K562 (cell line): Measurements from ENCODE around the gene MELK. TPM values are rescaled to one million over a fixed set of nuclear protein-coding genes. Genes with fewer than 3 reads are reported as not detected.

Experiments
- ATAC-seq: fragments of 200-7000 bp; cut with Tn5 transposase; 3 replicates; pipeline ENCODE4 v1.9.1; 2020; ENCODE audit warnings: moderate library complexity
- BruUV-seq: library from RNA; stranded (reverse); fragments of 400-500 nt; replicated peaks from 2 replicates; lab custom pipeline; 2021; lab: Mats Ljungman, UMichigan
- CTCF ChIA-PET: fragments of 300-600 bp; formaldehyde crosslinking; extraction: SDS; loops from one replicate; lab custom pipeline; 2021; ENCODE audit warnings: low intra/inter-chr PET ratio; lab: Yijun Ruan, JAX
- POLR2A ChIA-PET: fragments of 300-600, 350-650 bp; sonication (Branson Sonifier 250); formaldehyde crosslinking; extraction: SDS; loops from one replicate; lab custom pipeline; 2021; ENCODE audit warnings: antibody characterized with exemption, inconsistent platforms; lab: Yijun Ruan, JAX
- DNase-seq, 4 experiments: peaks; one replicate each; pipeline versions ENCODE4 v3.0.0 to v3.0.0-alpha.2; 2011 to 2018; ENCODE audit warnings: low spot score in 3 of 4, mixed read lengths in 3 of 4; ENCODE audit errors: extremely low read depth in 1 of 4
- FAIRE-seq: peaks from 2 replicates; lab custom pipeline; 2011; peaks lifted over from hg19 to GRCh38; lab: Jason Lieb, UNC
- H2AFZ ChIP-seq: 2 replicates; pipeline ENCODE4 v1.6.0; 2011; ENCODE audit warnings: low read depth, low read length, control low read depth, inconsistent platforms
- H3K27ac ChIP-seq: fragments of 200-600 bp; 3 replicates; pipeline ENCODE4 v1.8.0; 2011; ENCODE audit warnings: low read depth, mild to moderate bottlenecking, control low read depth, inconsistent platforms, low read length, moderate library complexity, mixed read lengths; ENCODE audit errors: extremely low read depth
- H3K27me3 ChIP-seq, 2 experiments: fragments of 300-600 bp in 1 of 2; 2 replicates in 1 of 2; 3 replicates in 1 of 2; pipeline versions ENCODE4 v1.6.0 to v1.8.0; 2011; ENCODE audit warnings: inconsistent platforms in 2 of 2, low read length in 2 of 2, mild to moderate bottlenecking in 1 of 2, mixed read lengths in 1 of 2, moderate library complexity in 1 of 2; ENCODE audit not compliant: control insufficient read depth in 2 of 2, insufficient read depth in 2 of 2
- H3K36me3 ChIP-seq: fragments of 300-600 bp; 3 replicates; pipeline ENCODE4 v1.8.0; 2011; ENCODE audit warnings: mild to moderate bottlenecking, low read length, inconsistent platforms; ENCODE audit not compliant: control insufficient read depth, insufficient read depth
- H3K4me1 ChIP-seq, 2 experiments: fragments of 200-600 bp in 1 of 2; replicated peaks in 1 of 2; 2 replicates in 1 of 2; 3 replicates in 1 of 2; pipeline versions ENCODE4 v1.5.1 to v1.8.0; 2011; ENCODE audit warnings: inconsistent platforms in 2 of 2, low read length in 2 of 2, mild to moderate bottlenecking in 1 of 2, mixed read lengths in 1 of 2, moderate library complexity in 1 of 2; ENCODE audit not compliant: control insufficient read depth in 2 of 2, insufficient read depth in 2 of 2
- H3K4me2 ChIP-seq: 2 replicates; pipeline ENCODE4 v1.6.1; 2011; ENCODE audit warnings: low read length, control low read depth, inconsistent platforms, mixed read lengths; ENCODE audit not compliant: insufficient read depth
- H3K4me3 ChIP-seq: fragments of 200-600 bp; sonication (generic), shearing (Covaris generic); 2 replicates; pipeline ENCODE4 v1.5.1; 2016; ENCODE audit warnings: control low read depth, inconsistent platforms
- H3K79me2 ChIP-seq: fragments of 200-600 bp; 3 replicates; pipeline ENCODE4 v1.8.0; 2011; ENCODE audit warnings: low read length, inconsistent platforms; ENCODE audit not compliant: control insufficient read depth, insufficient read depth
- H3K9ac ChIP-seq, 2 experiments: 2 replicates each; pipeline versions ENCODE4 v1.6.0 to v1.6.1; 2011; ENCODE audit warnings: low read depth in 2 of 2, low read length in 2 of 2, control low read depth in 1 of 2, inconsistent platforms in 1 of 2, mild to moderate bottlenecking in 1 of 2, mixed read lengths in 1 of 2; ENCODE audit not compliant: insufficient read depth in 1 of 2
- H3K9me1 ChIP-seq: one replicate; pipeline ENCODE4 v1.6.0; 2011; ENCODE audit warnings: inconsistent platforms, mild to moderate bottlenecking, low read length, moderate library complexity; ENCODE audit not compliant: control insufficient read depth, insufficient read depth
- H3K9me3 ChIP-seq: replicated peaks from 2 replicates; pipeline ENCODE4 v1.5.1; 2011; ENCODE audit warnings: low read depth, low read length, inconsistent platforms; ENCODE audit not compliant: control insufficient read depth, insufficient read depth
- H4K20me1 ChIP-seq: replicated peaks from 2 replicates; pipeline ENCODE4 v1.6.1; 2011; ENCODE audit warnings: low read length, inconsistent platforms, mixed read lengths; ENCODE audit not compliant: control insufficient read depth, insufficient read depth
- BCL6 ChIP-seq: fragments of 250-450 bp; sonication (Bioruptor Pico); IDR thresholded peaks from 2 replicates; pipeline ENCODE4 v1.4.0; 2020
- ESRRA ChIP-seq: fragments of 450-650 bp; IDR thresholded peaks from 2 replicates; pipeline ENCODE4 v1.6.1; 2014; ENCODE audit warnings: low read depth, mild to moderate bottlenecking, moderate library complexity, borderline replicate concordance
- KHSRP ChIP-seq: fragments of 450-650 bp; IDR thresholded peaks from 2 replicates; pipeline ENCODE4 v1.6.1; 2017
- RBM15 ChIP-seq: fragments of 200-400 bp; formaldehyde crosslinking; IDR thresholded peaks from 2 replicates; pipeline ENCODE4 v1.6.1; 2018; ENCODE audit warnings: mild to moderate bottlenecking, low read length, moderate library complexity; ENCODE audit not compliant: insufficient read depth
- RFX7 ChIP-seq: fragments of 250-450 bp; sonication (Bioruptor Pico); IDR thresholded peaks from 2 replicates; pipeline ENCODE4 v1.5.1; 2021; ENCODE audit warnings: mild to moderate bottlenecking
- SREBF1 ChIP-seq: fragments of 150-350 bp; IDR thresholded peaks from 2 replicates; pipeline ENCODE4 v1.6.1; 2014; ENCODE audit warnings: antibody characterized with exemption, low read depth, low read length, borderline replicate concordance
- ZNF507 ChIP-seq: conservative IDR thresholded peaks from 2 replicates; pipeline ENCODE4 v1.6.1; 2017; ENCODE audit warnings: missing genetic modification characterization, missing compliant biosample characterization
- WGBS: fragments of 100-300 bp; shearing (Covaris generic); methylation state at CpG from one replicate; pipeline ENCODE4 v1.1.6; 2016; ENCODE audit warnings: low coverage, mixed read lengths; ENCODE audit not compliant: insufficient coverage; ENCODE audit errors: missing lambda C conversion rate; 5-methylcytosine and 5-hydroxymethylcytosine counted together
- in situ Hi-C: fragments of 300-500 bp; cut with MboI; formaldehyde crosslinking; loops from 4 replicates; pipeline ENCODE4 v1.15.0; 2018; ENCODE audit warnings: inconsistent platforms, mixed read lengths
- intact Hi-C: fragments of 100-400 bp; cut with micrococcal nuclease; formaldehyde crosslinking; loops from 2 replicates; pipeline ENCODE4 v1.14.2; 2022
- polyA plus RNA-seq, 8 experiments: library from polyadenylated mRNA; depleted of rRNA in 4 of 8; stranded (reverse) in 5 of 8; unstranded in 3 of 8; fragments of >200 nt; fragmentation: Nextera tagmentation in 2 of 8; fragmentation: Illumina TruSeq in 1 of 8; extraction: Ambion mirVana in 2 of 8; extraction: Trizol in 1 of 8; gene quantifications; 2 replicates each; pipeline versions ENCODE4 v1.2.1 to v1.2.3, GENCODE V29; 2011 to 2014; ENCODE audit warnings: inconsistent platforms in 1 of 8, missing spikeins in 1 of 8
- total RNA-seq, 7 experiments: library from RNA; depleted of rRNA in 6 of 7; stranded (reverse); fragments of >200 nt in 6 of 7; fragmentation: Illumina TruSeq in 2 of 7; extraction: Trizol in 2 of 7; gene quantifications; 2 replicates each; pipeline versions ENCODE4 v1.2.1 to v1.2.3, GENCODE V29; 2011 to 2021; ENCODE audit warnings: low replicate concordance in 1 of 7
- TF ChIP-seq, protein P1 (sequence below), 2 experiments: fragments of 450-650 bp; IDR thresholded peaks; 2 replicates each; pipeline ENCODE4 v1.6.1; 2016; ENCODE audit warnings: mild to moderate bottlenecking in 2 of 2, borderline replicate concordance in 1 of 2, low read depth in 1 of 2, moderate library complexity in 1 of 2
- TF ChIP-seq, protein P2 (sequence below): IDR thresholded peaks from 2 replicates; pipeline ENCODE4 v1.6.1; 2014; ENCODE audit warnings: antibody characterized with exemption

MELK gene
- total and polyA plus RNA-seq, 9 of the 15 experiments (the other 6 are each of a cell fraction or from before 2014, with no cell fraction given), result 33.3 to 57.3 (median 43.8) TPM

DNA sequence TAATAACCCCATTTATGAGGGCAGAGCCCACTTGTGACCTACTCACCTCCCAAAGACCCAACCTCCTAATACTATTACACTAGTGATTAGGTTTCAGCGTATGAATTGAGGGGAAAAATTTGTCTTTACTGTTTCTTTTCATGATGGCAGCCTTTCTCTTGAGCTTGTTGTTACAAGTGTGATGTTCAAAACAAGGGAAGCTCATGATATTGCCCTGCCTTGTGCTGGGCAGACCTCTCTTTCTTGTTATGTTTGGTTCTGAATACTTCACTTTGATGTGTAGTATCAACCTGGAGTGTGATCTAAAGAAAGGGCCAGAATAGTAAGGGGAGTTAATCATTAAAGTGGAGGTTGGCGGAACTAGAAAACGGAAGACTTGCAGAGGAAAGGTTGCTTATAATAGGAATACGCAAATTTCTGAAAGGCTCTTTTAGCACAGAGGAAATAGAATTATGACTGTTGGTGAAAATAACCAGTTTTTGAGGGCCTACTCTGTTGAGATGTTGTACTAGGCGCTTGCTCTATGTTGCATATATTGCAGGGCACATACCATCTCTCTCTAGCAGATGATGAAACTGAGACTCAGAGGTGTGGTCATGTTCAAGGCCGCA lies 68.2 kb downstream of the MELK start:
- Histone ChIP-seq H3K9me1 (no peaks in the 10 kb centered on the region), H3K9ac (no peak overlapping the region), H3K79me2 (no peaks in the 10 kb centered on the region), H3K4me1 (no peaks in the 10 kb centered on the region), H3K27me3 (no peaks in the 10 kb centered on the region), H2AFZ (no peak overlapping the region), H4K20me1 (no peaks in the 10 kb centered on the region), H3K9me3 (no peaks in the 10 kb centered on the region), H3K27ac (no peak overlapping the region), H3K4me2 (no peak overlapping the region), H3K36me3 (peaks cover 46% of the 10 kb centered on the region; the same call in 2 of the 3 replicates), H3K4me3 (no peak overlapping the region)
- ATAC-seq (no peak), FAIRE-seq (no peak), DNase-seq (no peak)
- ChIA-PET POLR2A (no interaction called here), CTCF (no interaction called here)
- TF ChIP-seq BCL6 (CRISPR knock-in tag), result no peak
- TF ChIP-seq, protein P1, sequence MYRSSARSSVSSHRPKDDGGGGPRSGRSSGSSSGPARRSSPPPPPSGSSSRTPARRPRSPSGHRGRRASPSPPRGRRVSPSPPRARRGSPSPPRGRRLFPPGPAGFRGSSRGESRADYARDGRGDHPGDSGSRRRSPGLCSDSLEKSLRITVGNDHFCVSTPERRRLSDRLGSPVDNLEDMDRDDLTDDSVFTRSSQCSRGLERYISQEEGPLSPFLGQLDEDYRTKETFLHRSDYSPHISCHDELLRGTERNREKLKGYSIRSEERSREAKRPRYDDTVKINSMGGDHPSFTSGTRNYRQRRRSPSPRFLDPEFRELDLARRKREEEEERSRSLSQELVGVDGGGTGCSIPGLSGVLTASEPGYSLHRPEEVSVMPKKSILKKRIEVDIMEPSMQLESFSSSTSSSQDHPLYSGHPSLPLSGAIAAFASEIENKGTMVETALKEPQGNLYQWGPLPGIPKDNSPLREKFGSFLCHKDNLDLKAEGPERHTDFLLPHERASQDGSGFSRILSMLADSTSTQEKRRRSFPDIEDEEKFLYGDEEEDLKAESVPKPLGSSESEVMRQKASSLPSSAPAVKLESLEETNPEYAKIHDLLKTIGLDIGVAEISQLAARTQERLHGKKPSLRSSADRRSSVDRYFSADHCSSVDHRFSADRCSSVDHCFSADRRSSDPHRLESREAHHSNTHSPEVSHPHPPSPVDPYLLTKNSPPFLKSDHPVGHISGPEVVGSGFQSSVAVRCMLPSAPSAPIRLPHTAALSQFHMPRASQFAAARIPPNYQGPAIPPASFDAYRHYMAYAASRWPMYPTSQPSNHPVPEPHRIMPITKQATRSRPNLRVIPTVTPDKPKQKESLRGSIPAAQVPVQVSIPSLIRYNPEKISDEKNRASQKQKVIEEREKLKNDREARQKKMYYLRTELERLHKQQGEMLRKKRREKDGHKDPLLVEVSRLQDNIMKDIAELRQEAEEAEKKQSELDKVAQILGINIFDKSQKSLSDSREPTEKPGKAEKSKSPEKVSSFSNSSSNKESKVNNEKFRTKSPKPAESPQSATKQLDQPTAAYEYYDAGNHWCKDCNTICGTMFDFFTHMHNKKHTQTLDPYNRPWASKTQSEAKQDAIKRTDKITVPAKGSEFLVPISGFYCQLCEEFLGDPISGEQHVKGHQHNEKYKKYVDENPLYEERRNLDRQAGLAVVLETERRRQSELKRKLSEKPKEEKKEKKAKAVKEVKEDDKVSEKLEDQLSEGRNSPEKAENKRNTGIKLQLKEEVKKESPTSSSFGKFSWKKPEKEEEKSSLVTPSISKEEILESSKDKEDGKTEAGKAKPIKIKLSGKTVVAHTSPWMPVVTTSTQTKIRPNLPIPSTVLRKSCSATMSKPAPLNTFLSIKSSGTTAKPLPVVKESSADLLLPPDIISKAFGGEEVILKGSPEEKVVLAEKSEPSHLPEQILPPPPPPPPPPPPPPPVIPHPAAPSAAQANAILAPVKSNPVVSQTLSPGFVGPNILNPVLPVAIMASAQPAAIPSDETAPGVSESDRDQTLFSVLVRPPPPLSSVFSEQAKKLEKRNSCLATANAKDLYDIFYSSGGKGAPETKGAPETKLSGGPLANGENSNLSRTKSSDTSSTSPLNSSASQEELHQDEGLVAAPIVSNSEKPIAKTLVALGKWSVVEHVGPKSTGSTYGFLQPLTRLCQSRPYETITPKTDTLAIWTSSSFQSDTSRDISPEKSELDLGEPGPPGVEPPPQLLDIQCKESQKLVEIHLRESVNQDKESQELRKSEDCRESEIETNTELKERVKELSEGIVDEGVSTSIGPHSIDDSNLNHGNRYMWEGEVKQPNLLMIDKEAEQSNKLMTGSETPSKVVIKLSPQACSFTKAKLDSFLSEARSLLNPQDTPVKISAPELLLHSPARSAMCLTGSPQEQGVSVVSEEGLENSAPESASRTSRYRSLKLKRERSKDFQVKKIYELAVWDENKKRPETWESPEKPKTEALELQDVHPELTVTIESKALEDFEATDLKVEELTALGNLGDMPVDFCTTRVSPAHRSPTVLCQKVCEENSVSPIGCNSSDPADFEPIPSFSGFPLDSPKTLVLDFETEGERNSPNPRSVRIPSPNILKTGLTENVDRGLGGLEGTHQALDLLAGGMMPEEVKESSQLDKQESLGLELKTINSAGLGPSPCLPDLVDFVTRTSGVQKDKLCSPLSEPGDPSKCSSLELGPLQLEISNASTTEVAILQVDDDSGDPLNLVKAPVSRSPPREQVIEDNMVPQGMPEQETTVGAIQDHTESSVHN (IDR thresholded peaks at IDR 0.05; ENCODE audit: borderline replicate concordance in 1 of 2, low read depth in 1 of 2), result no peak
- TF ChIP-seq KHSRP, result no peak
- TF ChIP-seq RBM15, result no peak
- no peak for TF ChIP-seq RFX7 (CRISPR knock-in tag)
- TF ChIP-seq ZNF507 (tag), result no peak
- TF ChIP-seq ESRRA, result no peak
- TF ChIP-seq SREBF1, result no peak
- TF ChIP-seq, protein P2, sequence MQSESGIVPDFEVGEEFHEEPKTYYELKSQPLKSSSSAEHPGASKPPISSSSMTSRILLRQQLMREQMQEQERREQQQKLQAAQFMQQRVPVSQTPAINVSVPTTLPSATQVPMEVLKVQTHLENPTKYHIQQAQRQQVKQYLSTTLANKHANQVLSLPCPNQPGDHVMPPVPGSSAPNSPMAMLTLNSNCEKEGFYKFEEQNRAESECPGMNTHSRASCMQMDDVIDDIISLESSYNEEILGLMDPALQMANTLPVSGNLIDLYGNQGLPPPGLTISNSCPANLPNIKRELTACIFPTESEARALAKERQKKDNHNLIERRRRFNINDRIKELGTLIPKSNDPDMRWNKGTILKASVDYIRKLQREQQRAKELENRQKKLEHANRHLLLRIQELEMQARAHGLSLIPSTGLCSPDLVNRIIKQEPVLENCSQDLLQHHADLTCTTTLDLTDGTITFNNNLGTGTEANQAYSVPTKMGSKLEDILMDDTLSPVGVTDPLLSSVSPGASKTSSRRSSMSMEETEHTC, result no peak
- no TSS peak for BruUV-seq
- in situ Hi-C loops, result no loop called here
- 95% methylated on average over 6 of the region's 6 CpGs for WGBS
- intact Hi-C loops, result no loop called here
